Measurements from ENCODE around the gene TMEM178B.
"Not testable (repeated sequence)": the region's sequence is repeated elsewhere in the genome, so short reads cannot be mapped to it uniquely, and the experiment has no call there.

The TMEM178B gene

DNA sequence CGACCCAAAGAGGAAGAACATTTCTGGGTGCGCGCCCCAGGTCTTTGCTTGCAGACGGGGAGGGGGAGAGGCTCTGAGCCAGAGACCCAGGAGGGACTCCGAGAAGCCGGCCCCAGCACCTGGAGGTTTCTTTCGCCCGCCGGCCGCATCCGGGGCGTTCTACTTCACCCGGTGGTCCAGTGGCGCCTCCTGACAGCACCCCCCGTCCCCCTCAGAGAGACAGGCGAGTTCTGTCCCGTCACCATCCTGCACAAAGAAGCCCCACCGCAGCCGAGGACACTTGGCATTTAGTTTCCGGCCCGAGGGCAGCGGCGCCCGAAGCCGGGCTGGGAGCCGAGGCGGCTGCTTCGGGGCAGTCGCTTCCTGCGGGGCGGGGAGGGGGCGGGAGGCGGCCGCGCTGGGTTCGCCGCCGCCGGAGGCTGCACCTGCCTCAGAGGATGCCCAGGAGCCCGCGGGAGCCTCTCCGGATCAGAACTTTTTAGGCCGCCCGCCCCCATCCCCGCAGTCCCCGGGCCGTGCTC, at the start of gene TMEM178B:
TSS of gene TMEM178B (plus strand) at position 424 of the 521 bp plus-strand sequence.
- DNase-seq, result no peak

GRCh38 chr7:141024668-141025067, 49.2 kb upstream of the TMEM178B start:
- DNase-seq, result no peak

- DNase-seq, result no peak
These were observed 46.8 kb upstream of the TMEM178B start for GRCh38 chr7:141027043-141027442.

DNA sequence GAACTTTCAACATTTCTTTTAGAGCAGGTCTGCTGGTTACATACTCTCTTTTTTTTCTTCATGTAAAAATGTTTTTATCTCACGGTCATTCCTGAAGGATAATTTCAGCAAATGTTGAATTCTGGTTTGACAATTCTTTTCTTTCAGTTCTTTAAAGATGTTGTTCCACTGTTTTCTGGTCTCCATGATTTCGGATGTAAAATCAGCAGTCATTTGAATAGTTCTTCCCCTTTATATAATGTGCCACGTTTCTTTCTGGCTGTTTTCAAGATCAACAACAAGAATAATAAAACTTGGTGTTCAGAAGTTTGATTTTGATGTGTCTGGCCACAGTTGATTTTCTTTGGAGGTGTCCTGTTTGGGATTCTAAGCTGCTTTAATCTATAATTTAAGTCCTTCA, 45.1 kb upstream of the TMEM178B start:
- peak in 1 of 2 experiments; percentile 3 for DNase-seq

- not testable (repeated sequence) for DNase-seq
These were observed 41.1 kb upstream of the TMEM178B start for GRCh38 chr7:141032539-141033323.

DNA sequence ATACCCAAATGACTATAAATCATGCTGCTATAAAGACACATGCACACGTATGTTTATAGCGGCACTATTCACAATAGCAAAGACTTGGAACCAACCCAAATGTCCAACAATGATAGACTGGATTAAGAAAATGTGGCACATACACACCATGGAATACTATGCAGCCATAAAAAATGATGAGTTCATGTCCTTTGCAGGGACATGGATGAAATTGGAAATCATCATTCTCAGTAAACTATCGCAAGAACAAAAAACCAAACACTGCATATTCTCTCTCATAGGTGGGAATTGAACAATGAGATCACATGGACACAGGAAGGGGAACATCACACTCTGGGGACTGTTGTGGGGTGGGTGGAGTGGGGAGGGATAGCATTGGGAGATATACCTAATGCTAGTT, 35.8 kb upstream of the TMEM178B start:
- not testable (repeated sequence) for DNase-seq

GRCh38 chr7:141039376-141039775, 34.5 kb upstream of the TMEM178B start:
- no peak for DNase-seq

DNA sequence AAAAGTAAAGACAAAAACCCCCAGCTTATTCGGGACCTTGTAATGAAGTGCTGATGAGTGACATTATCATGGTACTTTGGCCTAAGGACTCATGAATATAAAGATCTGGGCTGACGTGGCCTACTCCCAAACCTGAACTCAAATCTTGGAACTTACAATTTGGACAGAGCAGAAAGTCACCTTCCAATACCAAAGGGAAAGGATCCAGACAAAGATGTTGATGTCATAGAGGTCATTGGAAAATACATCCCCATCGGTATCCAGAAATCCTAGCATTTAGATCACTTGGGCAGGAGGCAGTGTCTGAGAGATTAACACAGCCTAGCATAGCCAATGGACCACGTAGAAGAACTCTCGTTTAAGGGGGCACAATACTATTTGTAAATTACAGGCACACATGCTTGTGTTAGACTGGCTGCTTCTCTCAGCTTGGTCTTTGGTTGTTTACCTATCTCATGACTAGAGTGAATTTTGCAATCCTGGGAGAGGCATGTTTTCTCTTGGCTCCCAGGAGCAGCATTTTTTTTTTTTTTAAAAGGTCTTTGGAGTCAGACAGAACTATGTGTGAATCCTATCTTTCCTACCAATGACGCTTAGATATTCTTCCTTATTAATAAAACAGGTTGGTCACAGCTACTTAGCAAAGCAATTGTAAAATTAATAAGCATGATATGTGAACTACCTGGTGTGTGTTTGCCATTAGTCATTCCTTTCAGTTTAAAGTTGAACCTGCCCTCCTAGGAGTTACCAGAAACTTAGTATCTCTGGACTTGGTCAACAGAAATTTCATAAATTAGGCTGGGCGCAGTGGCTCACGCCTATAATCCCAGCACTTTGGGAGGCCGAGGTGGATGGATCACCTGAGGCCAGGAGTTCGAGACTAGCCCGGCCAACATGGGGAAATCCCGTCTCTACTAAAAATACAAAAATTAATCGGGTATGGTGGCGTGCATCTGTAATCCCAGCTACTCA, 31.4 kb upstream of the TMEM178B start:
- DNase-seq, result no peak

DNA sequence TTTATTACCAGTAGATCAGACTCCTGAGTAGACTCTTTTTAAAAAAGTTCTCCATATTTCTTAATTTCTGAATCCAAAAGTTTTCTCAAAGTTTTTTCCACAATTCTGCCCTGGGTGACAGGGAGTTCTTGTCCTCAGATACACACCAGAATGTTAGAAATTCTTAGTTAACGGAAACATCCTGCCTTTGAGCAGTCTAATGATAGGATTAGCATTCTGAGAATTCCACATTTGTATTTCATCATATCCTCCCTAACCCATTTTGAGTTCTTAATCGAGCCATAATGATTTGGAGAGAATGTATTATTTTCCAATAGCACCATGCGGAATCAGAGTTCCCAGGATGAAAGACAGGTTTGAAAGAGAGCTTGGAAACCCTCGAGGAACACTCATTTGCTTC, 30.2 kb upstream of the TMEM178B start:
- DNase-seq, result no peak

- DNase-seq, result no peak
These were observed 28.6 kb upstream of the TMEM178B start for GRCh38 chr7:141045126-141045841.

GRCh38 chr7:141045842-141046620, 27.8 kb upstream of the TMEM178B start:
- no peak for DNase-seq

DNA sequence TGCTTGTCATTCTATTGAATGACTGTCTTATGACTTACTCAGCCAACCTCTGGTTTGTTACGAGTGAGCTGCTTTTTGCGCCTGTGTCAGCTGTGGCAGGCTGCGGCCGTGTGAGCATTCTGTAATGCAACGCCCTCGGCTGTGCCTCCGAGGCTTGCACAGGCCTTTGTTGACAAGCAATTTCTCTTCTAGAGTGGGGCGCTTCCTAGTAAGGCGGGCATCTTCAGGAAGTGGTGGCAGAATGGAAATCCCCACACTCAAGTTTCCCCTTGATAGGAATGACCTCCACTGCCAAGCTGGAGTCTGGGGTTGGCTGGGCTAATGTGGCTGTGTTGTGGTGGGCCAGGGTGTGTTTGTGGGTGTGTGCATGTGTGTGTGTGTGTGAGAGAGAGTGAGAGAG, 20.2 kb upstream of the TMEM178B start:
- no peak for DNase-seq

DNA sequence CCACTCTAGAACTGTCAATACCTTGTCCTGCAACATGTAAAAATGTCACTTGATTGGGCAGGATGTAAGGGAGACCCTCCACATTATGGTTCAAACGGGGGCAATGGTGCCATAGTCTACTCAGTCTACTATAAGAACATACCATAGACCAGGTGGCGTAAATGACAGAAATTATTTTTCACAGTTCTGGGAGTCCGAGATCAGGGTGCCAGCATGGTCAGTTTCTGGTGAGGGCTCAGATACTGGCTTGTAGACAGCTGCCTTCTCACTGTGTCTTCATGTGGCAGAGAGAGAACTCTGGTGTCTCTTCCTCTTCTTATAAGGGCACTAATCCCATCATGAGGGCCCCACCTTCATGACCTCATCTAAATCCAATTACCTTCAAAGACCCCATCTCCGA, 18.7 kb upstream of the TMEM178B start:
- DNase-seq, result no peak

GRCh38 chr7:141057788-141058187, 16.1 kb upstream of the TMEM178B start:
- DNase-seq, result no peak

- not testable (repeated sequence) for DNase-seq
These were observed 6.0 kb upstream of the TMEM178B start for GRCh38 chr7:141067856-141068255.

- DNase-seq, result no peak
These were observed 2.5 kb upstream of the TMEM178B start for GRCh38 chr7:141071260-141071854.

DNA sequence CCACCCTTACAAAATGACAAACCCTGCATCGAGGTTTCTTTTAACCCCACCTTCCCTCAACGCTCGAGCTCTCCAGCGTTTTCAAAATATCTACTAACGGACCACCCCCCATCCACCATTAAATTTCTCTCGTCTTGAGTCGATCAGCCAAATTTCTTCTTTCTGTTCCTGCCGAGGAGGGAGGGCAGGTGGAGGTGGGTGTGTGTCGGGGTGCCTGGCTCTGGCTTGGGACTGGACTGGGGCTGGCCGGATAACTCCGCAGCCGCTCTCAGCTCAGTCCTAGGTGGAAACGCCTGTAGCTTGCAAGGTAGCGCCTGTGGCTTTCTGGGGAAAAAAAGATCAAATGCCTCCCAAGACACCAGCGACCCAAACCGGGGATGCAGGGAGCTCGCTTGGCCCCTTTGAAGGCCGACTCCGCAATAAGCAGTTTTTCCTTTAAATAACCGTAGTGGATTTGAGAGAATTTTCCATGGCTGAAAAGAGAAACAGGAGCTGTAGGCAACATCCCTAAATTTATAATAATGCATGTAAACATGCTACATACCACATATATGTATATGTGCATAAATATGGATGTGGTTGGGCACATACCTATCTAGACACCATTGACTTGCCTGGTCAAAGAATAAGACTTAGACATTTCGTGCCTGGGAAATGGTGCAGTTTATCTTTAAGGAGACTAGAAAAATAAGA, 1.9 kb upstream of the TMEM178B start:
- no peak for DNase-seq

- DNase-seq, result peak; percentile 11 to 42
These were observed 1.2 kb upstream of the TMEM178B start for GRCh38 chr7:141072548-141073172.

- DNase-seq, result peak; percentile 11 to 12
These were observed 657 bp upstream of the TMEM178B start for GRCh38 chr7:141073173-141073640.

Data from Kasumi-1 (cell line).